HG03066 (cell line): ENCODE results near the gene RLN3.

Experiments used
- ATAC-seq: cut with Tn5 transposase; IDR thresholded peaks from one replicate; pipeline ENCODE4 v1.9.1; 2021; ENCODE audit warnings: low read depth; ENCODE audit not compliant: unreplicated experiment

The RLN3 gene

GRCh38 chr19:14073261-14073924 is 45.4 kb downstream of the RLN3 start:
- ATAC-seq, result peak; percentile 47

- peak; percentile 8 for ATAC-seq
Observed at GRCh38 chr19:14073925-14074838, 46.2 kb downstream of the RLN3 start.

- no peak for ATAC-seq
Observed at GRCh38 chr19:14078411-14078810, 50.5 kb downstream of the RLN3 start.
